A549 (cell line): ENCODE results near the gene EEF1A1. TPM values are rescaled to one million over a fixed set of nuclear protein-coding genes. Genes with fewer than 3 reads are reported as not detected.
A peak's percentile ranks its signal among the peaks of the same experiment; 100 is the strongest.

Experiments used
- ATAC-seq, 2 experiments: fragments of 200-7000 bp in 1 of 2; fragments of >200 bp in 1 of 2; cut with Nextera tagmentation in 1 of 2; cut with Tn5 transposase in 1 of 2; 3 replicates each; pipeline versions ENCODE4 v1.8.0 to v1.9.1; 2018 to 2020; ENCODE audit warnings: mild to moderate bottlenecking in 1 of 2, moderate library complexity in 1 of 2
- CTCF ChIA-PET: fragments of 300-600 bp; sonication (Branson Sonifier 250); formaldehyde crosslinking; extraction: SDS; loops from one replicate; lab custom pipeline; 2021; ENCODE audit warnings: antibody characterized with exemption, inconsistent platforms; lab: Yijun Ruan, JAX
- POLR2A ChIA-PET: fragments of 350-600 bp; formaldehyde crosslinking; extraction: SDS; loops from one replicate; lab custom pipeline; 2021; ENCODE audit warnings: antibody characterized with exemption, inconsistent platforms; lab: Yijun Ruan, JAX
- DNase-seq, 2 experiments: peaks; one replicate each; pipeline versions ENCODE4 v3.0.0 to v3.0.0-alpha.2; 2011 to 2016; ENCODE audit warnings: low read depth in 1 of 2, low spot score in 1 of 2
- FAIRE-seq: peaks from 2 replicates; lab custom pipeline; 2011; peaks lifted over from hg19 to GRCh38; lab: Jason Lieb, UNC
- H3K27ac ChIP-seq, 2 experiments: fragments of >200 bp; sonication (Bioruptor Twin); formaldehyde crosslinking; 3 replicates each; pipeline ENCODE4 v1.5.1; 2016 to 2017
- H3K4me1 ChIP-seq: fragments of >200 bp; sonication (Bioruptor Twin); formaldehyde crosslinking; 3 replicates; pipeline ENCODE4 v1.6.1; 2016
- H3K4me2 ChIP-seq: fragments of >200 bp; sonication (Bioruptor Twin); formaldehyde crosslinking; 3 replicates; pipeline ENCODE4 v1.6.1; 2016
- H3K4me3 ChIP-seq: fragments of >200 bp; sonication (Bioruptor Twin); formaldehyde crosslinking; 3 replicates; pipeline ENCODE4 v1.5.1; 2016
- H3K9me3 ChIP-seq: fragments of >200 bp; sonication (Bioruptor Twin); formaldehyde crosslinking; 3 replicates; pipeline ENCODE4 v1.6.1; 2016
- CBX2 ChIP-seq: fragments of 200-600 bp; sonication (generic); IDR thresholded peaks from 2 replicates; pipeline ENCODE4 v1.6.1; 2016; ENCODE audit warnings: low read depth, mild to moderate bottlenecking, borderline replicate concordance
- EP300 ChIP-seq, 2 experiments: fragments of >200 bp; sonication (Bioruptor Twin); formaldehyde crosslinking; IDR thresholded peaks; 2 replicates in 1 of 2; 3 replicates in 1 of 2; pipeline ENCODE4 v1.6.1; 2016 to 2017
- ESRRA ChIP-seq: fragments of 150-350 bp; IDR thresholded peaks from 2 replicates; pipeline ENCODE4 v1.6.1; 2014; ENCODE audit warnings: mild to moderate bottlenecking, low read length, borderline replicate concordance
- FOSB ChIP-seq: fragments of 250-450 bp; sonication (Bioruptor Pico); IDR thresholded peaks from 2 replicates; pipeline ENCODE4 v1.5.0; 2020; ENCODE audit warnings: mild to moderate bottlenecking, moderate library complexity
- JUN ChIP-seq, 2 experiments: fragments of >200 bp; sonication (Bioruptor Twin); formaldehyde crosslinking; IDR thresholded peaks; 2 replicates in 1 of 2; 3 replicates in 1 of 2; pipeline ENCODE4 v1.6.1; 2016 to 2017
- MAZ ChIP-seq: fragments of 150-350 bp; IDR thresholded peaks from 2 replicates; pipeline ENCODE4 v1.6.1; 2014; ENCODE audit warnings: antibody characterized with exemption, low read depth, low read length, borderline replicate concordance
- NFE2L2 ChIP-seq: fragments of 150-350 bp; conservative IDR thresholded peaks from 2 replicates; pipeline ENCODE4 v1.6.1; 2014; ENCODE audit warnings: low read length
- NR3C1 ChIP-seq: fragments of >200 bp; sonication (Bioruptor Twin); formaldehyde crosslinking; IDR thresholded peaks from 3 replicates; pipeline ENCODE4 v1.6.1; 2017
- POLR2A ChIP-seq: IDR thresholded peaks from 2 replicates; pipeline ENCODE4 v1.6.1; 2012; ENCODE audit warnings: mild to moderate bottlenecking, low read length
- RAD21 ChIP-seq, 2 experiments: fragments of >200 bp in 1 of 2; sonication (Bioruptor Twin) in 1 of 2; formaldehyde crosslinking in 1 of 2; IDR thresholded peaks in 1 of 2; conservative IDR thresholded peaks in 1 of 2; 2 replicates in 1 of 2; 3 replicates in 1 of 2; pipeline ENCODE4 v1.6.1; 2012 to 2018; ENCODE audit warnings: inconsistent platforms in 1 of 2
- RARB ChIP-seq: fragments of 250-450 bp; sonication (Bioruptor Pico); IDR thresholded peaks from 2 replicates; pipeline ENCODE4 v1.8.0; 2021; ENCODE audit warnings: mild to moderate bottlenecking, moderate library complexity
- RCOR1 ChIP-seq: fragments of 150-350 bp; IDR thresholded peaks from 2 replicates; pipeline ENCODE4 v1.6.1; 2014; ENCODE audit warnings: antibody characterized with exemption, low read length, low read depth
- RNF2 ChIP-seq: fragments of 200-600 bp; sonication (generic); IDR thresholded peaks from 2 replicates; pipeline ENCODE4 v1.6.1; 2016; ENCODE audit warnings: low read depth, mild to moderate bottlenecking, antibody characterized with exemption, moderate library complexity, borderline replicate concordance
- TP53 ChIP-seq: fragments of 250-450 bp; sonication (Bioruptor Pico); IDR thresholded peaks from 2 replicates; pipeline ENCODE4 v1.5.0; 2021; ENCODE audit warnings: mild to moderate bottlenecking, moderate library complexity
- WGBS: methylation state at CpG from one replicate; pipeline ENCODE4 v1.1.6; 2017; ENCODE audit errors: missing lambda C conversion rate; 5-methylcytosine and 5-hydroxymethylcytosine counted together
- polyA plus RNA-seq, 4 experiments: library from polyadenylated mRNA; depleted of rRNA in 3 of 4; stranded (reverse); fragments of >200 nt; fragmentation: RNase III in 1 of 4; extraction: RNeasy Plus Mini Kit Qiagen cat#74134 plus additional on column Dnase treatment in 1 of 4; gene quantifications; 2 replicates in 3 of 4; 3 replicates in 1 of 4; pipeline ENCODE4 v1.2.3, GENCODE V29; 2011 to 2017
- TF ChIP-seq, protein P1 (sequence below): fragments of 250-450 bp; sonication (Bioruptor Pico); IDR thresholded peaks from 2 replicates; pipeline ENCODE4 v1.5.0; 2021; ENCODE audit warnings: mild to moderate bottlenecking, moderate library complexity, borderline replicate concordance
- TF ChIP-seq, protein P2 (sequence below): fragments of 250-450 bp; sonication (Bioruptor Pico); IDR thresholded peaks from 2 replicates; pipeline ENCODE4 v1.5.0; 2020; ENCODE audit warnings: low read depth, mild to moderate bottlenecking, moderate library complexity
- TF ChIP-seq, protein P3 (sequence below): IDR thresholded peaks from 2 replicates; pipeline ENCODE4 v1.6.1; 2012; ENCODE audit warnings: low read depth, borderline replicate concordance
- TF ChIP-seq, protein P4 (sequence below): IDR thresholded peaks from 2 replicates; pipeline ENCODE4 v1.6.1; 2012
- TF ChIP-seq, protein P5 (sequence below): fragments of 150-350 bp; IDR thresholded peaks from 2 replicates; pipeline ENCODE4 v1.6.1; 2014; ENCODE audit warnings: low read depth, mild to moderate bottlenecking, low read length
- TF ChIP-seq, protein P6 (sequence below): fragments of >200 bp; sonication (Bioruptor Twin); formaldehyde crosslinking; IDR thresholded peaks from 2 replicates; pipeline ENCODE4 v1.6.1; 2016
- TF ChIP-seq, protein P7 (sequence below): IDR thresholded peaks from 2 replicates; pipeline ENCODE4 v1.6.1; 2012
- TF ChIP-seq, protein P8 (sequence below): fragments of >200 bp; sonication (Bioruptor Twin); formaldehyde crosslinking; IDR thresholded peaks from 3 replicates; pipeline ENCODE4 v1.6.1; 2016
- TF ChIP-seq, protein P9 (sequence below): fragments of >200 bp; sonication (Bioruptor Twin); formaldehyde crosslinking; IDR thresholded peaks from 3 replicates; pipeline ENCODE4 v1.5.1; 2016

Gene EEF1A1
- polyA plus RNA-seq, 2 of the 4 experiments (the other 2 are of a cell fraction), result 5,660 to 9,755 TPM

DNA sequence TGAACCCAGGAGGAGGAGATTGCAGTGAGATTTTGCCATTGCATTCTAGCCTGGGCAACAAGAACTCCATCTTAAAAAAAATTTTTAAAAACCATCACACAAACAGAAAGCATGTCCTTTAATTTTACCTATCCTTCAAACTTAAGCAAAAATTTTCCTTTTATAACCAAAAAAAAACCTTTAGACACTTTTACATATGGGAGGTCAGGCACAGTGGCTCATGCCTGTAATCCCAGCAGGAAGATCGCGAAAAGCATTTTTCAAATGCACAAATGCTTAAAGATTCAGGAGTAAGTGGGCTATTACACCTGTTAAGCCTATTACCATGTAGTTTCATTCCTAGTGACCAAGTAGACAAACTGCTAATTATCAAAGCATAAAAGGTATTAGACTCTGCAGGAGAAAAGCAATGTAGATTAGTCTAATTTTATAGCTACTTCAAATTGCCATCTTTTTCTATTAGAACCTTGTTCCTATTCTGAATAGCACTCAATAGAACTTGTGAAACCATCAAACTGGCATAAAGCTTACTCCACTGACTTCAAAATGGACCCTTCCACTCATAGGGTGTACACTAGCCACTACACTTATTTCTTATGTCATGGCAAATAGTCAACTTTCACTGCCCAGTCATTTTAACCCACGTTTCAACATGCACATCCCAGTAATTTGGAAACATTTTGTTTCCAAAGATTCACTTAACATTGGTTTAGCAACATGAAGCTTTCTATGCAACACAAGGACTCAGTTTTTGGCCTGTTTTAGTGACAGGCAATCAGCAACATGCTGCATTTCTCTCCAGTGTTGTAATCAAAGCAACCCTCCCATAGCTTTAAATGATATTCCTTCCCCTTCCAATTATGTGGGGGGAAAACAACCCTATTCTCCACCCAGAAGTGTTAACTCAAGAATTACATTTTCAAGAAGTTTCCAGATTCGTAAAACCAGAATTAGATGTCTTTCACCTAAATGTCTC is 4.0 kb downstream of the EEF1A1 start (continued):
- TF ChIP-seq, protein P1, sequence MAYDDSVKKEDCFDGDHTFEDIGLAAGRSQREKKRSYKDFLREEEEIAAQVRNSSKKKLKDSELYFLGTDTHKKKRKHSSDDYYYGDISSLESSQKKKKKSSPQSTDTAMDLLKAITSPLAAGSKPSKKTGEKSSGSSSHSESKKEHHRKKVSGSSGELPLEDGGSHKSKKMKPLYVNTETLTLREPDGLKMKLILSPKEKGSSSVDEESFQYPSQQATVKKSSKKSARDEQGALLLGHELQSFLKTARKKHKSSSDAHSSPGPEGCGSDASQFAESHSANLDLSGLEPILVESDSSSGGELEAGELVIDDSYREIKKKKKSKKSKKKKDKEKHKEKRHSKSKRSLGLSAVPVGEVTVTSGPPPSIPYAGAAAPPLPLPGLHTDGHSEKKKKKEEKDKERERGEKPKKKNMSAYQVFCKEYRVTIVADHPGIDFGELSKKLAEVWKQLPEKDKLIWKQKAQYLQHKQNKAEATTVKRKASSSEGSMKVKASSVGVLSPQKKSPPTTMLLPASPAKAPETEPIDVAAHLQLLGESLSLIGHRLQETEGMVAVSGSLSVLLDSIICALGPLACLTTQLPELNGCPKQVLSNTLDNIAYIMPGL, result peak; percentile 42; the same call in 1 of the 2 replicates
- TF ChIP-seq MAZ, result no peak
- TF ChIP-seq, protein P2, sequence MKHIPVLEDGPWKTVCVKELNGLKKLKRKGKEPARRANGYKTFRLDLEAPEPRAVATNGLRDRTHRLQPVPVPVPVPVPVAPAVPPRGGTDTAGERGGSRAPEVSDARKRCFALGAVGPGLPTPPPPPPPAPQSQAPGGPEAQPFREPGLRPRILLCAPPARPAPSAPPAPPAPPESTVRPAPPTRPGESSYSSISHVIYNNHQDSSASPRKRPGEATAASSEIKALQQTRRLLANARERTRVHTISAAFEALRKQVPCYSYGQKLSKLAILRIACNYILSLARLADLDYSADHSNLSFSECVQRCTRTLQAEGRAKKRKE (CRISPR knock-in tag), result 0 out of 2 replicates have a peak, but pooled peaks have one; percentile 40

DNA sequence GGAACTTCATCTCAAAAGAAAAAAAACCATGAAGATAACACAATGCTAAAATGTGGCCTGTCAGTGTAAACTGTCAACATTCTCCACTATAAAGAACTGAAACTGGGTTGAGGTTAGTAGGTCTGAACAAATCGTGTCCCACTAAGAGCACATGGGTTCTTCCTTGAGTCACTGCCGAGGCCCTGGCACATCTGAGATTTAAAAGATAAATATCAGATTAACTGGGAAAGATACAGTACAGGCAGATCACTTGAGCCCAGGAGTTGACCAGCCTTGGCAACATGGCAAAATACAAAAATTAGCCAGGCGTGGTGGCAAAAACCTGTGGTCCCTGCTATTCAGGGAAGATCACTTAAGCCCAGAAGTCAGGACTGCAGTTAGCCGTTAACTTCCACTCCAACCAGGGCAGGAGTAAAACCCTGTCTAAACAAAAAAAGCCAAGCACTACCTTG is 5.6 kb downstream of the EEF1A1 start:
- Histone ChIP-seq H3K9me3 (no peaks in the 10 kb centered on the region), H3K4me2 (peak overlapping the region; percentile 77), H3K4me1 (peaks cover 27% of the 10 kb centered on the region), H3K27ac (peak overlapping the region; percentile 29 to 80; a peak in 4 of 6 replicates), H3K4me3 (peak overlapping the region; percentile 44; the same call in 2 of the 3 replicates)
- FAIRE-seq (no peak), DNase-seq (no peak), ATAC-seq (peak in 1 of 2 experiments; percentile 4; a peak in 1 of 6 replicates)
- 16% methylated on average over 4 of the region's 4 CpGs for WGBS
- ChIA-PET CTCF (interaction anchor here (0.8 to 4.6 kb wide), 5 partner anchors 63 to 100 kb away, joined by 3 to 34 read pairs (median 4); no protein-coding TSS in a partner anchor), POLR2A (interaction anchor here (0.6 to 4.1 kb wide), 9 partner anchors 15 to 135 kb away, joined by 3 to 34 read pairs (median 4); no protein-coding TSS in a partner anchor)
- TF ChIP-seq, protein P3, sequence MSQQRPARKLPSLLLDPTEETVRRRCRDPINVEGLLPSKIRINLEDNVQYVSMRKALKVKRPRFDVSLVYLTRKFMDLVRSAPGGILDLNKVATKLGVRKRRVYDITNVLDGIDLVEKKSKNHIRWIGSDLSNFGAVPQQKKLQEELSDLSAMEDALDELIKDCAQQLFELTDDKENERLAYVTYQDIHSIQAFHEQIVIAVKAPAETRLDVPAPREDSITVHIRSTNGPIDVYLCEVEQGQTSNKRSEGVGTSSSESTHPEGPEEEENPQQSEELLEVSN, result no peak
- peak; percentile 17; the same call in 1 of the 2 replicates for TF ChIP-seq RARB (CRISPR knock-in tag)
- TF ChIP-seq, protein P4, sequence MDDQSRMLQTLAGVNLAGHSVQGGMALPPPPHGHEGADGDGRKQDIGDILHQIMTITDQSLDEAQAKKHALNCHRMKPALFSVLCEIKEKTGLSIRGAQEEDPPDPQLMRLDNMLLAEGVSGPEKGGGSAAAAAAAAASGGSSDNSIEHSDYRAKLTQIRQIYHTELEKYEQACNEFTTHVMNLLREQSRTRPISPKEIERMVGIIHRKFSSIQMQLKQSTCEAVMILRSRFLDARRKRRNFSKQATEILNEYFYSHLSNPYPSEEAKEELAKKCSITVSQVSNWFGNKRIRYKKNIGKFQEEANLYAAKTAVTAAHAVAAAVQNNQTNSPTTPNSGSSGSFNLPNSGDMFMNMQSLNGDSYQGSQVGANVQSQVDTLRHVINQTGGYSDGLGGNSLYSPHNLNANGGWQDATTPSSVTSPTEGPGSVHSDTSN, result peak; percentile 53; the same call in 1 of the 2 replicates
- no peak for TF ChIP-seq NFE2L2
- TF ChIP-seq, protein P5, sequence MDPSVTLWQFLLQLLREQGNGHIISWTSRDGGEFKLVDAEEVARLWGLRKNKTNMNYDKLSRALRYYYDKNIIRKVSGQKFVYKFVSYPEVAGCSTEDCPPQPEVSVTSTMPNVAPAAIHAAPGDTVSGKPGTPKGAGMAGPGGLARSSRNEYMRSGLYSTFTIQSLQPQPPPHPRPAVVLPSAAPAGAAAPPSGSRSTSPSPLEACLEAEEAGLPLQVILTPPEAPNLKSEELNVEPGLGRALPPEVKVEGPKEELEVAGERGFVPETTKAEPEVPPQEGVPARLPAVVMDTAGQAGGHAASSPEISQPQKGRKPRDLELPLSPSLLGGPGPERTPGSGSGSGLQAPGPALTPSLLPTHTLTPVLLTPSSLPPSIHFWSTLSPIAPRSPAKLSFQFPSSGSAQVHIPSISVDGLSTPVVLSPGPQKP, result no peak
- TF ChIP-seq EP300 (IDR thresholded peaks at IDR 0.05), result no peak
- TF ChIP-seq, protein P6, sequence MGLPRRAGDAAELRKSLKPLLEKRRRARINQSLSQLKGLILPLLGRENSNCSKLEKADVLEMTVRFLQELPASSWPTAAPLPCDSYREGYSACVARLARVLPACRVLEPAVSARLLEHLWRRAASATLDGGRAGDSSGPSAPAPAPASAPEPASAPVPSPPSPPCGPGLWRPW, result no peak
- TF ChIP-seq RNF2, result no peak
- no peak for TF ChIP-seq NR3C1
- no peak for TF ChIP-seq ESRRA
- TF ChIP-seq JUN (IDR thresholded peaks at IDR 0.05), result peak in 1 of 2 experiments; percentile 11; a peak in 1 of 5 replicates
- TF ChIP-seq, protein P7, sequence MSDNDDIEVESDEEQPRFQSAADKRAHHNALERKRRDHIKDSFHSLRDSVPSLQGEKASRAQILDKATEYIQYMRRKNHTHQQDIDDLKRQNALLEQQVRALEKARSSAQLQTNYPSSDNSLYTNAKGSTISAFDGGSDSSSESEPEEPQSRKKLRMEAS, result no peak
- TF ChIP-seq, protein P1, result no peak
- no peak for TF ChIP-seq POLR2A
- TF ChIP-seq FOSB (CRISPR knock-in tag), result no peak
- no peak for TF ChIP-seq RCOR1
- TF ChIP-seq CBX2, result no peak
- TF ChIP-seq TP53 (CRISPR knock-in tag), result no peak
- TF ChIP-seq, protein P8, sequence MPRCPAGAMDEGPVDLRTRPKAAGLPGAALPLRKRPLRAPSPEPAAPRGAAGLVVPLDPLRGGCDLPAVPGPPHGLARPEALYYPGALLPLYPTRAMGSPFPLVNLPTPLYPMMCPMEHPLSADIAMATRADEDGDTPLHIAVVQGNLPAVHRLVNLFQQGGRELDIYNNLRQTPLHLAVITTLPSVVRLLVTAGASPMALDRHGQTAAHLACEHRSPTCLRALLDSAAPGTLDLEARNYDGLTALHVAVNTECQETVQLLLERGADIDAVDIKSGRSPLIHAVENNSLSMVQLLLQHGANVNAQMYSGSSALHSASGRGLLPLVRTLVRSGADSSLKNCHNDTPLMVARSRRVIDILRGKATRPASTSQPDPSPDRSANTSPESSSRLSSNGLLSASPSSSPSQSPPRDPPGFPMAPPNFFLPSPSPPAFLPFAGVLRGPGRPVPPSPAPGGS, result no peak
- TF ChIP-seq, protein P9, sequence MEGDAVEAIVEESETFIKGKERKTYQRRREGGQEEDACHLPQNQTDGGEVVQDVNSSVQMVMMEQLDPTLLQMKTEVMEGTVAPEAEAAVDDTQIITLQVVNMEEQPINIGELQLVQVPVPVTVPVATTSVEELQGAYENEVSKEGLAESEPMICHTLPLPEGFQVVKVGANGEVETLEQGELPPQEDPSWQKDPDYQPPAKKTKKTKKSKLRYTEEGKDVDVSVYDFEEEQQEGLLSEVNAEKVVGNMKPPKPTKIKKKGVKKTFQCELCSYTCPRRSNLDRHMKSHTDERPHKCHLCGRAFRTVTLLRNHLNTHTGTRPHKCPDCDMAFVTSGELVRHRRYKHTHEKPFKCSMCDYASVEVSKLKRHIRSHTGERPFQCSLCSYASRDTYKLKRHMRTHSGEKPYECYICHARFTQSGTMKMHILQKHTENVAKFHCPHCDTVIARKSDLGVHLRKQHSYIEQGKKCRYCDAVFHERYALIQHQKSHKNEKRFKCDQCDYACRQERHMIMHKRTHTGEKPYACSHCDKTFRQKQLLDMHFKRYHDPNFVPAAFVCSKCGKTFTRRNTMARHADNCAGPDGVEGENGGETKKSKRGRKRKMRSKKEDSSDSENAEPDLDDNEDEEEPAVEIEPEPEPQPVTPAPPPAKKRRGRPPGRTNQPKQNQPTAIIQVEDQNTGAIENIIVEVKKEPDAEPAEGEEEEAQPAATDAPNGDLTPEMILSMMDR, result no peak
- no peak for TF ChIP-seq RAD21 (conservative IDR thresholded peaks at IDR 0.05 in 1 of 2, IDR thresholded peaks at IDR 0.05 in 1 of 2)
